ENCODE data around the gene AICDA. TPM values are rescaled to one million over a fixed set of nuclear protein-coding genes. Genes with fewer than 3 reads are reported as not detected.

AICDA gene
- total and polyA plus RNA-seq, 10 of the 15 experiments (the other 5 are each of a cell fraction or from before 2014, with no cell fraction given) = 9.4 to 24.9 (median 16.6) TPM

DNA sequence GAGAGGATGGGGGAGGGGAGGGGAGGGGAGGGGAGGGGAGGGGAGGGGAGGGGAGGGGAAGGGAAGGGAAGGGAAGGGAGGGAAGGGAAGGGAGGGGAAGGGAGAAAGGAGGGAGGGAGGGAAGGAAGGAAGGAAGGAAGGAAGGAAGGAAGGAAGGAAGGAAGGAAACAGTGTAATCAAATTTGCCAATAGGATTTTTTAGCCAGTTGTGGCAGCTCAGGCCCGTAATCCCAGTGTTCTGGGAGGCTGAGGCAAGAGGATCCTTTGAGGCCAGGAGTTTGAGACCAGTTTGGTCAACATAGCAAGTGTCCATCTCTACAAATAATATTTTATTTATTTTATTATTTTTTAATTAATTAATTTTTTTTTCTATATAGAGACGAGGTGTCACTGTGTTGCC is 19.4 kb downstream of the AICDA start:
- H3K27ac ChIP-seq (ENCODE audit: control insufficient read depth, insufficient read depth) = no peak overlapping the region
- no peak overlapping the region for H2AFZ ChIP-seq (ENCODE audit: control insufficient read depth, low read depth, low read length)
- ChIA-PET POLR2A (no interaction called here), CTCF (interaction anchor here (3.2 to 8.5 kb wide), 3 partner anchors 17 to 297 kb away, joined by 10 to 60 read pairs (median 34); partner anchors contain the start of gene AICDA), RAD21 (ENCODE audit: unreplicated experiment) (interaction anchor here (1.2 kb wide), 1 partner anchor 49 kb away, joined by 3 read pairs; no protein-coding TSS in a partner anchor), SMC1A (ENCODE audit: uncharacterized antibody, unreplicated experiment) (no interaction called here)
- DNase-seq (ENCODE audit: low read depth, low spot score) = no peak
- no peak overlapping the region for H3K9ac ChIP-seq (ENCODE audit: control insufficient read depth, insufficient read depth, low read length)
- H3K27me3 ChIP-seq (replicated peaks in 1 of 2; ENCODE audit: control insufficient read depth in 2 of 2, insufficient read depth in 2 of 2, low read length in 1 of 2) = no peaks in the 10 kb centered on the region
- H3K9me3 ChIP-seq (replicated peaks; ENCODE audit: control insufficient read depth, insufficient read depth, low read length) = no peaks in the 10 kb centered on the region
- no peak overlapping the region for H3K4me3 ChIP-seq
- H3K36me3 ChIP-seq (ENCODE audit: control insufficient read depth in 2 of 2, insufficient read depth in 2 of 2, low read length in 1 of 2) = no peaks in the 10 kb centered on the region
- peaks cover 3% of the 10 kb centered on the region; the same call in 1 of the 2 replicates for H3K4me1 ChIP-seq (ENCODE audit: control insufficient read depth, insufficient read depth, low read length)
- BruUV-seq (replicated peaks) = no TSS peak
- 74% methylated on average over 2 of the region's 2 CpGs for WGBS (ENCODE audit: insufficient coverage, insufficient replicate concordance, low lambda C conversion rate, missing lambda C conversion rate)
- TF ChIP-seq, protein P1, sequence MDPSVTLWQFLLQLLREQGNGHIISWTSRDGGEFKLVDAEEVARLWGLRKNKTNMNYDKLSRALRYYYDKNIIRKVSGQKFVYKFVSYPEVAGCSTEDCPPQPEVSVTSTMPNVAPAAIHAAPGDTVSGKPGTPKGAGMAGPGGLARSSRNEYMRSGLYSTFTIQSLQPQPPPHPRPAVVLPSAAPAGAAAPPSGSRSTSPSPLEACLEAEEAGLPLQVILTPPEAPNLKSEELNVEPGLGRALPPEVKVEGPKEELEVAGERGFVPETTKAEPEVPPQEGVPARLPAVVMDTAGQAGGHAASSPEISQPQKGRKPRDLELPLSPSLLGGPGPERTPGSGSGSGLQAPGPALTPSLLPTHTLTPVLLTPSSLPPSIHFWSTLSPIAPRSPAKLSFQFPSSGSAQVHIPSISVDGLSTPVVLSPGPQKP (IDR thresholded peaks at IDR 0.05; ENCODE audit: low read depth, low read length) = no peak
- TF ChIP-seq POU2F2 (IDR thresholded peaks at IDR 0.05; ENCODE audit: borderline replicate concordance, low read depth, low read length) (no peak), GABPA (IDR thresholded peaks at IDR 0.05; ENCODE audit: low read depth) (no peak), SREBF1 (IDR thresholded peaks at IDR 0.05; ENCODE audit: low read length) (no peak), PAX8 (IDR thresholded peaks at IDR 0.05) (no peak), ESRRA (IDR thresholded peaks at IDR 0.05; ENCODE audit: low read length) (no peak), PAX5 (IDR thresholded peaks at IDR 0.05; ENCODE audit: borderline replicate concordance, low read depth, low read length) (no peak), RUNX3 (IDR thresholded peaks at IDR 0.05; ENCODE audit: low read length) (no peak), CREM (IDR thresholded peaks at IDR 0.05; ENCODE audit: low read depth) (no peak), MYB (IDR thresholded peaks at IDR 0.05; ENCODE audit: borderline replicate concordance, low read depth, low read length) (no peak)
- TF ChIP-seq, protein P2, sequence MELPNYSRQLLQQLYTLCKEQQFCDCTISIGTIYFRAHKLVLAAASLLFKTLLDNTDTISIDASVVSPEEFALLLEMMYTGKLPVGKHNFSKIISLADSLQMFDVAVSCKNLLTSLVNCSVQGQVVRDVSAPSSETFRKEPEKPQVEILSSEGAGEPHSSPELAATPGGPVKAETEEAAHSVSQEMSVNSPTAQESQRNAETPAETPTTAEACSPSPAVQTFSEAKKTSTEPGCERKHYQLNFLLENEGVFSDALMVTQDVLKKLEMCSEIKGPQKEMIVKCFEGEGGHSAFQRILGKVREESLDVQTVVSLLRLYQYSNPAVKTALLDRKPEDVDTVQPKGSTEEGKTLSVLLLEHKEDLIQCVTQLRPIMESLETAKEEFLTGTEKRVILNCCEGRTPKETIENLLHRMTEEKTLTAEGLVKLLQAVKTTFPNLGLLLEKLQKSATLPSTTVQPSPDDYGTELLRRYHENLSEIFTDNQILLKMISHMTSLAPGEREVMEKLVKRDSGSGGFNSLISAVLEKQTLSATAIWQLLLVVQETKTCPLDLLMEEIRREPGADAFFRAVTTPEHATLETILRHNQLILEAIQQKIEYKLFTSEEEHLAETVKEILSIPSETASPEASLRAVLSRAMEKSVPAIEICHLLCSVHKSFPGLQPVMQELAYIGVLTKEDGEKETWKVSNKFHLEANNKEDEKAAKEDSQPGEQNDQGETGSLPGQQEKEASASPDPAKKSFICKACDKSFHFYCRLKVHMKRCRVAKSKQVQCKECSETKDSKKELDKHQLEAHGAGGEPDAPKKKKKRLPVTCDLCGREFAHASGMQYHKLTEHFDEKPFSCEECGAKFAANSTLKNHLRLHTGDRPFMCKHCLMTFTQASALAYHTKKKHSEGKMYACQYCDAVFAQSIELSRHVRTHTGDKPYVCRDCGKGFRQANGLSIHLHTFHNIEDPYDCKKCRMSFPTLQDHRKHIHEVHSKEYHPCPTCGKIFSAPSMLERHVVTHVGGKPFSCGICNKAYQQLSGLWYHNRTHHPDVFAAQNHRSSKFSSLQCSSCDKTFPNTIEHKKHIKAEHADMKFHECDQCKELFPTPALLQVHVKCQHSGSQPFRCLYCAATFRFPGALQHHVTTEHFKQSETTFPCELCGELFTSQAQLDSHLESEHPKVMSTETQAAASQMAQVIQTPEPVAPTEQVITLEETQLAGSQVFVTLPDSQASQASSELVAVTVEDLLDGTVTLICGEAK (IDR thresholded peaks at IDR 0.05; ENCODE audit: borderline replicate concordance) = no peak
- TF ChIP-seq, protein P3, sequence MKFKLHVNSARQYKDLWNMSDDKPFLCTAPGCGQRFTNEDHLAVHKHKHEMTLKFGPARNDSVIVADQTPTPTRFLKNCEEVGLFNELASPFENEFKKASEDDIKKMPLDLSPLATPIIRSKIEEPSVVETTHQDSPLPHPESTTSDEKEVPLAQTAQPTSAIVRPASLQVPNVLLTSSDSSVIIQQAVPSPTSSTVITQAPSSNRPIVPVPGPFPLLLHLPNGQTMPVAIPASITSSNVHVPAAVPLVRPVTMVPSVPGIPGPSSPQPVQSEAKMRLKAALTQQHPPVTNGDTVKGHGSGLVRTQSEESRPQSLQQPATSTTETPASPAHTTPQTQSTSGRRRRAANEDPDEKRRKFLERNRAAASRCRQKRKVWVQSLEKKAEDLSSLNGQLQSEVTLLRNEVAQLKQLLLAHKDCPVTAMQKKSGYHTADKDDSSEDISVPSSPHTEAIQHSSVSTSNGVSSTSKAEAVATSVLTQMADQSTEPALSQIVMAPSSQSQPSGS (IDR thresholded peaks at IDR 0.05; ENCODE audit: low read length) = no peak
- TF ChIP-seq, protein P4, sequence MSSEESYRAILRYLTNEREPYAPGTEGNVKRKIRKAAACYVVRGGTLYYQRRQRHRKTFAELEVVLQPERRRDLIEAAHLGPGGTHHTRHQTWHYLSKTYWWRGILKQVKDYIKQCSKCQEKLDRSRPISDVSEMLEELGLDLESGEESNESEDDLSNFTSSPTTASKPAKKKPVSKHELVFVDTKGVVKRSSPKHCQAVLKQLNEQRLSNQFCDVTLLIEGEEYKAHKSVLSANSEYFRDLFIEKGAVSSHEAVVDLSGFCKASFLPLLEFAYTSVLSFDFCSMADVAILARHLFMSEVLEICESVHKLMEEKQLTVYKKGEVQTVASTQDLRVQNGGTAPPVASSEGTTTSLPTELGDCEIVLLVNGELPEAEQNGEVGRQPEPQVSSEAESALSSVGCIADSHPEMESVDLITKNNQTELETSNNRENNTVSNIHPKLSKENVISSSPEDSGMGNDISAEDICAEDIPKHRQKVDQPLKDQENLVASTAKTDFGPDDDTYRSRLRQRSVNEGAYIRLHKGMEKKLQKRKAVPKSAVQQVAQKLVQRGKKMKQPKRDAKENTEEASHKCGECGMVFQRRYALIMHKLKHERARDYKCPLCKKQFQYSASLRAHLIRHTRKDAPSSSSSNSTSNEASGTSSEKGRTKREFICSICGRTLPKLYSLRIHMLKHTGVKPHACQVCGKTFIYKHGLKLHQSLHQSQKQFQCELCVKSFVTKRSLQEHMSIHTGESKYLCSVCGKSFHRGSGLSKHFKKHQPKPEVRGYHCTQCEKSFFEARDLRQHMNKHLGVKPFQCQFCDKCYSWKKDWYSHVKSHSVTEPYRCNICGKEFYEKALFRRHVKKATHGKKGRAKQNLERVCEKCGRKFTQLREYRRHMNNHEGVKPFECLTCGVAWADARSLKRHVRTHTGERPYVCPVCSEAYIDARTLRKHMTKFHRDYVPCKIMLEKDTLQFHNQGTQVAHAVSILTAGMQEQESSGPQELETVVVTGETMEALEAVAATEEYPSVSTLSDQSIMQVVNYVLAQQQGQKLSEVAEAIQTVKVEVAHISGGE (CRISPR knock-in tag; IDR thresholded peaks at IDR 0.05) = no peak
- TF ChIP-seq, protein P5, sequence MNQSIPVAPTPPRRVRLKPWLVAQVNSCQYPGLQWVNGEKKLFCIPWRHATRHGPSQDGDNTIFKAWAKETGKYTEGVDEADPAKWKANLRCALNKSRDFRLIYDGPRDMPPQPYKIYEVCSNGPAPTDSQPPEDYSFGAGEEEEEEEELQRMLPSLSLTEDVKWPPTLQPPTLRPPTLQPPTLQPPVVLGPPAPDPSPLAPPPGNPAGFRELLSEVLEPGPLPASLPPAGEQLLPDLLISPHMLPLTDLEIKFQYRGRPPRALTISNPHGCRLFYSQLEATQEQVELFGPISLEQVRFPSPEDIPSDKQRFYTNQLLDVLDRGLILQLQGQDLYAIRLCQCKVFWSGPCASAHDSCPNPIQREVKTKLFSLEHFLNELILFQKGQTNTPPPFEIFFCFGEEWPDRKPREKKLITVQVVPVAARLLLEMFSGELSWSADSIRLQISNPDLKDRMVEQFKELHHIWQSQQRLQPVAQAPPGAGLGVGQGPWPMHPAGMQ (IDR thresholded peaks at IDR 0.05; ENCODE audit: borderline replicate concordance) = no peak
- H3K4me2 ChIP-seq (ENCODE audit: control insufficient read depth, insufficient read depth) = no peak overlapping the region
- no peaks in the 10 kb centered on the region for H4K20me1 ChIP-seq (ENCODE audit: control insufficient read depth, insufficient read depth)
- in situ Hi-C loops (cut with MboI) (no loop called here), intact Hi-C loops (cut with micrococcal nuclease; ENCODE audit: unreplicated experiment) (no loop called here)
- ATAC-seq = no peak
- FAIRE-seq = no peak
- no peaks in the 10 kb centered on the region for H3K79me2 ChIP-seq (ENCODE audit: control insufficient read depth, insufficient read depth, low read length)

All from GM12878 (cell line).